Left lung (tissue), 10 donors: ENCODE results near the gene ZFY. TPM values are rescaled to one million over a fixed set of nuclear protein-coding genes. Genes with fewer than 3 reads are reported as not detected.

ENCODE experiments used
- ATAC-seq: fragments of 200-7000 bp; cut with Tn5 transposase; one replicate; pipeline ENCODE4 v1.9.1; 2020; ENCODE audit warnings: moderate library complexity
- DNase-seq, 4 donors: peaks; one replicate each; pipeline ENCODE4 v3.0.0-alpha.2; 2013 to 2020
- H3K27ac ChIP-seq, 2 donors: fragments of 200-600 bp; sonication (generic) in 1 of 2; one replicate each; pipeline versions ENCODE4 v1.5.0 to v1.8.0; 2020 to 2021
- H3K27me3 ChIP-seq, 2 donors: fragments of 200-600 bp; sonication (generic) in 1 of 2; one replicate each; pipeline versions ENCODE4 v1.5.0 to v1.8.0; 2020 to 2021
- H3K36me3 ChIP-seq, 2 donors: fragments of 200-600 bp; sonication (generic) in 1 of 2; one replicate each; pipeline versions ENCODE4 v1.5.0 to v1.8.0; 2020 to 2021
- H3K4me1 ChIP-seq, 2 donors: fragments of 200-600 bp; one replicate each; pipeline ENCODE4 v1.8.0; 2021
- H3K4me3 ChIP-seq, 2 donors: fragments of 200-600 bp; sonication (generic) in 1 of 2; one replicate each; pipeline versions ENCODE4 v1.5.0 to v1.8.0; 2020 to 2021; ENCODE audit warnings: mild to moderate bottlenecking in 1 of 2
- H3K9me3 ChIP-seq, 2 donors: fragments of 200-600 bp; sonication (generic) in 1 of 2; one replicate each; pipeline versions ENCODE4 v1.5.0 to v1.8.0; 2020 to 2021
- intact Hi-C, 2 donors: fragments of 100-400 bp; cut with DNase I; formaldehyde crosslinking; loops; one replicate each; pipeline versions ENCODE4 v1.11.2 to v1.14.2; 2022
- polyA plus RNA-seq, 6 donors: library from polyadenylated mRNA; unstranded; fragments of 120-200 nt; gene quantifications; one replicate each; pipeline ENCODE4 v1.2.1, GENCODE V29; 2013; ENCODE audit not compliant: insufficient read length in 6 of 6
- total RNA-seq, 2 donors: library from RNA; stranded (reverse); fragmentation: NEBNext Ultra II Directional; extraction: Animal tissue kit (Norgen Biotek cat#: 25700); gene quantifications; one replicate each; pipeline ENCODE4 v1.2.1, GENCODE V29; 2021
- TF ChIP-seq, protein P1 (sequence below), 2 donors: fragments of 200-600 bp; sonication (generic) in 1 of 2; IDR thresholded peaks; one replicate each; pipeline versions ENCODE4 v1.5.0 to v1.8.0; 2021; ENCODE audit warnings: antibody characterized with exemption in 2 of 2
- donor health status: DM: no; HTN: yes; CAD: no.
- donor health status: DM: no; HTN: no; CAD: no.

ZFY gene
- total and polyA plus RNA-seq, 8 donors: 0.20 to 19.0 (median 13.8) TPM; not detected in 1

GRCh38 chrY:2935716-2936435, 695 bp downstream of the ZFY start:
- Histone ChIP-seq H3K27me3 (no peaks in the 10 kb centered on the region), H3K27ac (peak overlapping the region in 1 of 2 donors; percentile 99), H3K4me1 (peaks cover 0 to 27% of the 10 kb centered on the region in 2 donors), H3K36me3 (no peaks in the 10 kb centered on the region), H3K4me3 (peak overlapping the region in 1 of 2 donors; percentile 51), H3K9me3 (no peaks in the 10 kb centered on the region)
- ATAC-seq: no peak
- TF ChIP-seq, protein P1, sequence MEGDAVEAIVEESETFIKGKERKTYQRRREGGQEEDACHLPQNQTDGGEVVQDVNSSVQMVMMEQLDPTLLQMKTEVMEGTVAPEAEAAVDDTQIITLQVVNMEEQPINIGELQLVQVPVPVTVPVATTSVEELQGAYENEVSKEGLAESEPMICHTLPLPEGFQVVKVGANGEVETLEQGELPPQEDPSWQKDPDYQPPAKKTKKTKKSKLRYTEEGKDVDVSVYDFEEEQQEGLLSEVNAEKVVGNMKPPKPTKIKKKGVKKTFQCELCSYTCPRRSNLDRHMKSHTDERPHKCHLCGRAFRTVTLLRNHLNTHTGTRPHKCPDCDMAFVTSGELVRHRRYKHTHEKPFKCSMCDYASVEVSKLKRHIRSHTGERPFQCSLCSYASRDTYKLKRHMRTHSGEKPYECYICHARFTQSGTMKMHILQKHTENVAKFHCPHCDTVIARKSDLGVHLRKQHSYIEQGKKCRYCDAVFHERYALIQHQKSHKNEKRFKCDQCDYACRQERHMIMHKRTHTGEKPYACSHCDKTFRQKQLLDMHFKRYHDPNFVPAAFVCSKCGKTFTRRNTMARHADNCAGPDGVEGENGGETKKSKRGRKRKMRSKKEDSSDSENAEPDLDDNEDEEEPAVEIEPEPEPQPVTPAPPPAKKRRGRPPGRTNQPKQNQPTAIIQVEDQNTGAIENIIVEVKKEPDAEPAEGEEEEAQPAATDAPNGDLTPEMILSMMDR (IDR thresholded peaks at IDR 0.05): peak in 1 of 2 donors; percentile 77
- DNase-seq: peak in 2 of 4 donors; percentile 92 to 94
- intact Hi-C loops: no loop called here

DNA sequence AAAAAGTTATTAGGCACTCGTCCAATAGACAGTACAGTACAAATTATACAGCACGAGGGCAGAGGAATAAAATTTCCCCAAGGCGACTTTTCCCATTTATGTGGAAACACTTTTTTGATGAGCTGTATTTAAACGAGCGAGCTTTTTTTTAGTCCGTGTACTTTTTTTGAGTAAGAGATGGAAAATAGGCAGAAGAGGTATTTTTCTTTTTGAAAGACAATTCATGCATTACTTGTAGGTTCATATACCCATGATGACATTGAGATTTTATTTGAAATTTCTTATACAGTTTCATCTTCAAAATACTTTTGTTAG, 1.2 kb downstream of the ZFY start:
- TF ChIP-seq, protein P1 (IDR thresholded peaks at IDR 0.05): no peak
- DNase-seq (no peak), ATAC-seq (no peak)
- Histone ChIP-seq H3K36me3 (no peaks in the 10 kb centered on the region), H3K4me3 (peak overlapping the region in 1 of 2 donors; percentile 51), H3K9me3 (no peaks in the 10 kb centered on the region), H3K27ac (peak overlapping the region in 1 of 2 donors; percentile 99), H3K27me3 (no peaks in the 10 kb centered on the region), H3K4me1 (peaks cover 0 to 27% of the 10 kb centered on the region in 2 donors)
- intact Hi-C loops: no loop called here

- Histone ChIP-seq H3K36me3 (no peaks in the 10 kb centered on the region), H3K27me3 (no peaks in the 10 kb centered on the region), H3K9me3 (no peaks in the 10 kb centered on the region), H3K27ac (no peak overlapping the region), H3K4me1 (peaks cover 0 to 27% of the 10 kb centered on the region in 2 donors), H3K4me3 (peak overlapping the region in 1 of 2 donors; percentile 51)
- no peak for ATAC-seq
- DNase-seq: peak in 1 of 4 donors; percentile 32
- intact Hi-C loops: no loop called here
- TF ChIP-seq, protein P1 (IDR thresholded peaks at IDR 0.05): no peak
These were observed 2.0 kb downstream of the ZFY start for GRCh38 chrY:2937149-2937548.

DNA sequence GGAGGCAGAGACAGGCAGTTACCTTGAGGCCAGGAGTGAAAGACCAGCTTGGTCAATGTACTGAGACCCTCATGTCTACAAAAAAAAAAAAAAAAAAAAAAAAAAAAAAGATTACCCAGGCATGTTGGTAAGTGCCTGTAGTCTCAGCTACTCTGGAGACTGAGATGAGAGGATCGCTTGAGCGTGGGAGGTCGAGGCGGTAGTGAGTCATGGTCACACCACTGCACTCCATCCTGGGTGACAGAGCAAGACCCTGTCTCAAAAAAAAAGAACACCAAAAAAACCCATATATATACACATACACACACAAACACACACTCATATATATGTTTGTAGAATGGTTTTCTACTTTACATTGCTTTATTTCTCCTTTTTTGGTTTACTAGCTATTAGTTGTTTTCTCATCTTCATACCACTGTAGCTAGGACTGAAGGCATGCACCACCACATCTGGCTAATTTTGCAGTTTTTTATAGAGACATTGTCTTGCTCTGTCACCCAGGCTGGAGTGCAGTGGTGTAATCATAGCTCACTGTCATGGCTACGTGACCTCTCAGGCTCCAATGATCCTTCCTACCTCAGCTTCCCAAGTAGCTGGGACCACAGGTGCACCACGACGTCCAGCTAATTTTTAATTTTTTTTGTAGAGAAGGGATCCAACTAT, 14.5 kb downstream of the ZFY start:
- Histone ChIP-seq H3K27me3 (no peaks in the 10 kb centered on the region), H3K36me3 (no peaks in the 10 kb centered on the region), H3K9me3 (no peaks in the 10 kb centered on the region), H3K4me3 (no peak overlapping the region), H3K27ac (no peak overlapping the region), H3K4me1 (peaks cover 0 to 3% of the 10 kb centered on the region in 2 donors)
- ATAC-seq (no peak), DNase-seq (no peak)
- intact Hi-C loops: no loop called here
- TF ChIP-seq, protein P1 (IDR thresholded peaks at IDR 0.05): no peak

- no peak for DNase-seq
- Histone ChIP-seq H3K27ac (no peak overlapping the region), H3K9me3 (no peaks in the 10 kb centered on the region), H3K27me3 (no peaks in the 10 kb centered on the region), H3K36me3 (no peaks in the 10 kb centered on the region), H3K4me3 (no peak overlapping the region), H3K4me1 (peaks cover 0 to 3% of the 10 kb centered on the region in 2 donors)
- no peak for ATAC-seq
- intact Hi-C loops: no loop called here
- TF ChIP-seq, protein P1 (IDR thresholded peaks at IDR 0.05): no peak
These were observed 15.5 kb downstream of the ZFY start for GRCh38 chrY:2950655-2951054.
